Bronchial epithelial cell (primary cell): ENCODE measurements around the gene B3GNT3. TPM values are rescaled to one million over a fixed set of nuclear protein-coding genes. Genes with fewer than 3 reads are reported as not detected.
A peak's percentile ranks its signal among the peaks of the same experiment; 100 is the strongest.

Experiments
- DNase-seq: peaks from one replicate; pipeline ENCODE4 v3.0.0-alpha.2; 2010; ENCODE audit warnings: low read depth
- FAIRE-seq: peaks from 2 replicates; lab custom pipeline; 2011; peaks lifted over from hg19 to GRCh38; lab: Jason Lieb, UNC
- H3K27me3 ChIP-seq: 2 replicates; pipeline ENCODE4 v1.5.1; 2011; ENCODE audit warnings: low read length; ENCODE audit not compliant: control insufficient read depth, insufficient read depth
- H3K36me3 ChIP-seq: 2 replicates; pipeline ENCODE4 v1.5.1; 2011; ENCODE audit warnings: low read length; ENCODE audit not compliant: control insufficient read depth, insufficient read depth
- H3K4me3 ChIP-seq: 2 replicates; pipeline ENCODE4 v1.5.1; 2011; ENCODE audit warnings: mild to moderate bottlenecking, low read depth, low read length, control low read depth
- total RNA-seq: library from RNA; depleted of rRNA; stranded (reverse); fragments of >200 nt; gene quantifications from 2 replicates; pipeline ENCODE4 v1.2.1, GENCODE V29; 2014
- TF ChIP-seq, protein P1 (sequence below): IDR thresholded peaks from 2 replicates; pipeline ENCODE4 v1.5.1; 2011; ENCODE audit warnings: mild to moderate bottlenecking, moderate library complexity, low read length, control low read depth, inconsistent platforms; ENCODE audit not compliant: insufficient read depth, severe bottlenecking

Gene B3GNT3
- total RNA-seq, 1 donor from 2014 or later, result 11.6 TPM

DNA sequence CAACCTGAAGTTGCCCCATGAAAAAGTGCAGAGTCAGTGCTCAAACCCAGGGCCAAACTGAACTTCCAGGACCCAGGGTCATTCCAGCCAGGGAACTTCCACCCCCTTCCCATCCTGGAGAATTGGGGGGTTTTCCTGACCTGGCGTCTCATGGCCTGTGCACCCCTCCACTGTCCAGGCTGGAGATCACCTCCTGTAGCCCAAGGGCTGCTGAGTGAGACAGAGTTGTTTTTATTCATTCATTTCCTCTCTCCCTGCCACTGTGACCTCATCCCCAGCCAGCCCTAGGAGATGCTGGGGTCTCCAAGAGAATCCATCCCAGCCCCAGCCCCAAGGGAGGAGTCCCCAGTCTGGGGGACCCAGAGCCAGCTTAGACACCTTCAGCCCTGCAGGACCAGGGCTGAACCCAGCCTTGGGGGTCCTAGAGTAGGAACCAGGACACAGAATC lies 39.5 kb upstream of the B3GNT3 start:
- Histone ChIP-seq H3K27me3 (no peaks in the 10 kb centered on the region), H3K36me3 (no peaks in the 10 kb centered on the region), H3K4me3 (no peak overlapping the region)
- DNase-seq (no peak), FAIRE-seq (no peak)
- TF ChIP-seq, protein P1, sequence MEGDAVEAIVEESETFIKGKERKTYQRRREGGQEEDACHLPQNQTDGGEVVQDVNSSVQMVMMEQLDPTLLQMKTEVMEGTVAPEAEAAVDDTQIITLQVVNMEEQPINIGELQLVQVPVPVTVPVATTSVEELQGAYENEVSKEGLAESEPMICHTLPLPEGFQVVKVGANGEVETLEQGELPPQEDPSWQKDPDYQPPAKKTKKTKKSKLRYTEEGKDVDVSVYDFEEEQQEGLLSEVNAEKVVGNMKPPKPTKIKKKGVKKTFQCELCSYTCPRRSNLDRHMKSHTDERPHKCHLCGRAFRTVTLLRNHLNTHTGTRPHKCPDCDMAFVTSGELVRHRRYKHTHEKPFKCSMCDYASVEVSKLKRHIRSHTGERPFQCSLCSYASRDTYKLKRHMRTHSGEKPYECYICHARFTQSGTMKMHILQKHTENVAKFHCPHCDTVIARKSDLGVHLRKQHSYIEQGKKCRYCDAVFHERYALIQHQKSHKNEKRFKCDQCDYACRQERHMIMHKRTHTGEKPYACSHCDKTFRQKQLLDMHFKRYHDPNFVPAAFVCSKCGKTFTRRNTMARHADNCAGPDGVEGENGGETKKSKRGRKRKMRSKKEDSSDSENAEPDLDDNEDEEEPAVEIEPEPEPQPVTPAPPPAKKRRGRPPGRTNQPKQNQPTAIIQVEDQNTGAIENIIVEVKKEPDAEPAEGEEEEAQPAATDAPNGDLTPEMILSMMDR, result no peak

DNA sequence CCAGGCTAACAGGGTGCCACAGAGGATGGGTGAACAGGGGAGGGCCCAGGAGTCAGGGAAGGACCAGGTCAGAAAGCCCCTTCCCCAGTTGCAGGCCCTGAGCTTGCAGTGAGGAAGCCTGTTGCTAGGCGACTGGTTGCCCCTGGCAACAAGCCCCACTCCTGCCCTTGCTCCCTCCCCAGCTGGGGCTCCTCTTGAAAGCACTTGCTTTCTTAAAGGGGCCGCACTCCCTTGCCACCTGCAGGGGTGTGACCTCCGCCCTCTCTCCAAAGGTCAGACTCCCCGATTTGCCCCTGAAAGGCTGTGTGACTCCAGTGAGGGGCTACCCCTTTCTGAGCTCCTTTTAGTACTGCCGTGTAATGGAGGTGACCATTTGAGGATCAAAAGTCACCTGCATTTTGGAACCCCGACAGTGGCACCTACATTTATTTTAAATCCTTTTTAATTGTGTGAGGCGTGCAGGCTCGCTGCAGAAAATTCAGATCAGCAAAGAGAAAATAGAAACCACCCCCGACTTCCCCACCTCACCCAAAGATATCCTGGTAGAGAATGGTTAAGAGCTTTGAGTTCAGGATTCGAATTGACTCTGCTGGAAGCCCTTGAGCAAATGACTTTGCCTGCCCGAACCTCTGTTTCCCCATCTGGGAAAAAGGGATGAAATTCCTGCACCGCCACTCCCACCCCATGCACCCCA lies 38.8 kb upstream of the B3GNT3 start:
- no peaks in the 10 kb centered on the region for H3K27me3 ChIP-seq
- H3K36me3 ChIP-seq, result no peaks in the 10 kb centered on the region
- no peak for FAIRE-seq
- no peak for DNase-seq
- H3K4me3 ChIP-seq, result no peak overlapping the region
- TF ChIP-seq, protein P1, result no peak

DNA sequence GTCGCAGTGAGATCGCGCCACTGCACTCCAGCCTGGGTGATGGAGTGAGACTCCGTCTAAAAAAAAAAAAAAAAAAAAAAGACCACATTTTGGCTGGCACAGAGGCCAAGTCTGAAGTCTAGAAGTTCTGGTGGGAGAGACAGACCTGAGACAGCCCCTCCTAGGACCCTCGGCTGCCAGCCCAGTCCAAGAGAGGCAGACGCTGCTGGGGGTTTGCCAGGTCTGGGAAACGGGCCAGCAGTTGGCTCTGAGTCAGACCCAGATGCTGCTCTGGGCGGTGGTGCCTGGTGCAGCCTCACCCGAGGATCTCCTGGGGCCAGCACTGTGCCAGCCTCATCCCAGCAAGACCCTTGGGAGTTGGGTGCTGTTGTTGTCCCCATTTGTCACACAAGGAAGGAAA lies 37.8 kb upstream of the B3GNT3 start:
- no peaks in the 10 kb centered on the region for H3K36me3 ChIP-seq
- TF ChIP-seq, protein P1, result no peak
- FAIRE-seq (no peak), DNase-seq (peak; percentile 51)
- H3K27me3 ChIP-seq, result no peaks in the 10 kb centered on the region
- H3K4me3 ChIP-seq, result no peak overlapping the region

DNA sequence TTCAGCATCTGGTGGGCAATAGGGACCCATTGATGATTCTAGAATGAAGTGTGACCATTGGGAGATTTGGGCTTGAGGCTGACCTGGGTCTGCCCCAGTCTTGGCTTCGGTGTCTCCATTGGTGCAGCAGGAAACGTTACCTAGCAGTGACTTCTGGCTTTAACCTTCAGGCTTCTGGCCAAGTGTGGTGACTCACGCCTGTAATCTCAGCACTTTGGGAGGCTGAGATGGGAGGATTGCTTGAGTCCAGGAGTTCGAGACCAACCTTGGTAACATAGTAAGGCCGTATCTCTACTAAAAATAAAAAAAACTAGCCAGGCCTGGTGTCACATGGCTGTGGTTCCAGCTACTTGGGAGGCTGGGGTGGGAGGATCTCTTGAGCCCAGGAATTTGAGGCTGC lies 36.4 kb upstream of the B3GNT3 start:
- no peak overlapping the region for H3K4me3 ChIP-seq
- no peak for DNase-seq
- FAIRE-seq, result no peak
- H3K36me3 ChIP-seq, result no peaks in the 10 kb centered on the region
- TF ChIP-seq, protein P1, result no peak
- H3K27me3 ChIP-seq, result no peaks in the 10 kb centered on the region

DNA sequence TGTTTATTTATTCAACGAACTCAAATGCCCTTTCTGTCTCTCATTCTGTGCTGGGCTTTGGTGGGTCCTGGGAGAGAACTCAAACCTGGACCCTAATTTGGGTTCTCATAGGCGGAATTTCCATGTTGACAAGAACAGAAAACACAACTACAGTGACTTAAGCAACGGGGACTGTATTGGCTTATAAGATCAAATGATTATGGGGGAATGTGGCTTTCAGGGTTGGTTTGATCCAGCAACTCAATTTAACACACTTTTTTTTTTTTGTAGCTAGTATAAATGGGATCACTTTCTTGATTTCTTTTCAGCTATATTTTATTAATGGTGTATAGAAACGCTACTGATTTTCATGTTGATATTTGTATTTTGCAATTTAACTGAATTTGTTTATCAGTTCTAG lies 33.8 kb upstream of the B3GNT3 start:
- H3K36me3 ChIP-seq, result no peaks in the 10 kb centered on the region
- H3K4me3 ChIP-seq, result no peak overlapping the region
- no peaks in the 10 kb centered on the region for H3K27me3 ChIP-seq
- DNase-seq (no peak), FAIRE-seq (no peak)
- TF ChIP-seq, protein P1, result no peak
